ENCODE data around the gene PLXDC2. TPM values are rescaled to one million over a fixed set of nuclear protein-coding genes. Genes with fewer than 3 reads are reported as not detected.

PLXDC2 gene
- total and polyA plus RNA-seq, 2 donors from 2014 or later, result 11.9 to 42.1 TPM

DNA sequence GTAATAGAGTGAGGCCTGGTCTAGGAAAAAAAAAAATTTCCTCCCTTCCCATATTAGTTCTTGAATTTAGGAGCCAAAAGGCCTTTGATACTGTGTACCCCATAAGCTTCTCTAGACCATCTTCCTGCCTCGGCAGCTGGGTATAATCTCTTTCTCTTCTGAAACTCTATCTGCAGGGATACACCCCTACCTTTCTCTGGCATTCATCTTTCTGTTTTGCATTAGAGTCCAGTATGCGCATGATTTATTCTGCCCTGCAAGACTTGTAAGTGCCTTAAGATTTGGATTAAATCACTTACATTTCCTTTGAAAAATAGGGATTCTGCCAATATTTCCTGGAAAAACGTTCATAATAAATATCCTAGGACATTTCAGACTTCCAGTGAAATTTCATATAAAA, 431.2 kb downstream of the PLXDC2 start:
- Histone ChIP-seq H3K4me1 (ENCODE audit: control insufficient read depth in 2 of 3, insufficient read depth in 2 of 3, low read depth in 1 of 3, low read length in 3 of 3) (no peaks in the 10 kb centered on the region), H3K27ac (ENCODE audit: low read depth in 2 of 2, low read length in 2 of 2) (no peak overlapping the region), H3K9me3 (ENCODE audit: control insufficient read depth in 2 of 3, insufficient read depth in 1 of 3, low read length in 3 of 3) (no peaks in the 10 kb centered on the region), H3K4me3 (ENCODE audit: low read length in 3 of 3) (no peak overlapping the region), H3K36me3 (ENCODE audit: control insufficient read depth in 2 of 3, insufficient read depth in 3 of 3, low read length in 3 of 3) (peaks cover 0 to 22% (median 15%) of the 10 kb centered on the region in 3 donors), H3K9ac (ENCODE audit: low read length in 3 of 3) (no peak overlapping the region), H3K27me3 (ENCODE audit: control insufficient read depth, insufficient read depth, low read length) (no peaks in the 10 kb centered on the region)
- DNase-seq (no peak), FAIRE-seq (no peak)
- TF ChIP-seq, protein P1, sequence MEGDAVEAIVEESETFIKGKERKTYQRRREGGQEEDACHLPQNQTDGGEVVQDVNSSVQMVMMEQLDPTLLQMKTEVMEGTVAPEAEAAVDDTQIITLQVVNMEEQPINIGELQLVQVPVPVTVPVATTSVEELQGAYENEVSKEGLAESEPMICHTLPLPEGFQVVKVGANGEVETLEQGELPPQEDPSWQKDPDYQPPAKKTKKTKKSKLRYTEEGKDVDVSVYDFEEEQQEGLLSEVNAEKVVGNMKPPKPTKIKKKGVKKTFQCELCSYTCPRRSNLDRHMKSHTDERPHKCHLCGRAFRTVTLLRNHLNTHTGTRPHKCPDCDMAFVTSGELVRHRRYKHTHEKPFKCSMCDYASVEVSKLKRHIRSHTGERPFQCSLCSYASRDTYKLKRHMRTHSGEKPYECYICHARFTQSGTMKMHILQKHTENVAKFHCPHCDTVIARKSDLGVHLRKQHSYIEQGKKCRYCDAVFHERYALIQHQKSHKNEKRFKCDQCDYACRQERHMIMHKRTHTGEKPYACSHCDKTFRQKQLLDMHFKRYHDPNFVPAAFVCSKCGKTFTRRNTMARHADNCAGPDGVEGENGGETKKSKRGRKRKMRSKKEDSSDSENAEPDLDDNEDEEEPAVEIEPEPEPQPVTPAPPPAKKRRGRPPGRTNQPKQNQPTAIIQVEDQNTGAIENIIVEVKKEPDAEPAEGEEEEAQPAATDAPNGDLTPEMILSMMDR (IDR thresholded peaks at IDR 0.05; ENCODE audit: borderline replicate concordance, extremely low read depth, insufficient read depth), result no peak
- intact Hi-C loops (cut with DNase I), result no loop called here

DNA sequence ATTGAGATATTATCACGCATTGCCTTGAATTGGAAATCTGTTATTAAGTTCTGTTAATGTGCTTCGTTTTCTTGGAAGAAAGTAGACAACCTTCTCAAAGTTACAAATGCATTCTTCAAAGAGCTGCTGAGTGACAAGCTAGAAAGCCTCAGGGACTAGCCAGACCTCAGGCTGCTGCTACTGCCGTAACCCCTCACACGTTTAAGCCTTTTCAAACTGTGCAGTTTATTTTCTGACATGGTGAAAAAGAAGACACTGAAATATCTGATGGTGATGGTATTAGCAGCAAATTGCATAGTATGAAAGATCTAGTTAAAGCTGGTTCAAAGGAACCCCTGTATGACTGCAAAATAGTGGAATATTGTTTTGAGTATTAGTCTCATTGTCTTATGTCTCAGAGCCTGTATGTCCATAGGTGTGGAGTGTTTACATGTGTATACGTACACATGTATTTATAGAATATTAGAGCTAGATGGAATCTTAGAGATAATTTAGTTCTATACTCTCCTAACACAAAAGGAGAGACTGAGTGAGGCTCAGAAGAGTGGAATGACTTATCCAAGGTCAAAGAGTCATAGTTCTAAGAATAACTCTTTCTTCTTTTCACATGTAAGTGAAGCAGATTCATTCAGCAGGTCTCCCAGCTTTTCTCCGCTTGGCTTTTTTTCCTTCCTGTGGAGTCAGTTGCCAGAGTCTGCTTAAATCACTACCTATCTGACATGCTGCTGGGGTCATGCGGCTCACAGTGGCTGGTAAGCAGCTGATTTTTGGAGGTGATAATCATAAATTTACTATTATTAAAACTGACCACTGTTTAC, 431.9 kb downstream of the PLXDC2 start:
- Histone ChIP-seq H3K9ac (ENCODE audit: low read length in 3 of 3) (no peak overlapping the region), H3K4me3 (ENCODE audit: low read length in 3 of 3) (no peak overlapping the region), H3K9me3 (ENCODE audit: control insufficient read depth in 2 of 3, insufficient read depth in 1 of 3, low read length in 3 of 3) (no peaks in the 10 kb centered on the region), H3K36me3 (ENCODE audit: control insufficient read depth in 2 of 3, insufficient read depth in 3 of 3, low read length in 3 of 3) (peaks cover 0 to 22% (median 15%) of the 10 kb centered on the region in 3 donors), H3K27ac (ENCODE audit: low read depth in 2 of 2, low read length in 2 of 2) (no peak overlapping the region), H3K4me1 (ENCODE audit: control insufficient read depth in 2 of 3, insufficient read depth in 2 of 3, low read depth in 1 of 3, low read length in 3 of 3) (no peaks in the 10 kb centered on the region), H3K27me3 (ENCODE audit: control insufficient read depth, insufficient read depth, low read length) (no peaks in the 10 kb centered on the region)
- intact Hi-C loops (cut with DNase I), result no loop called here
- DNase-seq (peak in 1 of 5 donors; percentile 4), FAIRE-seq (no peak)
- TF ChIP-seq, protein P1 (IDR thresholded peaks at IDR 0.05; ENCODE audit: borderline replicate concordance, extremely low read depth, insufficient read depth), result no peak

GRCh38 chr10:20254078-20254477, 437.8 kb downstream of the PLXDC2 start:
- intact Hi-C loops (cut with DNase I), result no loop called here
- TF ChIP-seq, protein P1 (IDR thresholded peaks at IDR 0.05; ENCODE audit: borderline replicate concordance, extremely low read depth, insufficient read depth), result no peak
- Histone ChIP-seq H3K9ac (ENCODE audit: low read length in 3 of 3) (no peak overlapping the region), H3K27me3 (ENCODE audit: control insufficient read depth, insufficient read depth, low read length) (no peaks in the 10 kb centered on the region), H3K4me3 (ENCODE audit: low read length in 3 of 3) (no peak overlapping the region), H3K36me3 (ENCODE audit: control insufficient read depth in 2 of 3, insufficient read depth in 3 of 3, low read length in 3 of 3) (peaks cover 0 to 11% (median 7%) of the 10 kb centered on the region in 3 donors), H3K4me1 (ENCODE audit: control insufficient read depth in 2 of 3, insufficient read depth in 2 of 3, low read depth in 1 of 3, low read length in 3 of 3) (no peaks in the 10 kb centered on the region), H3K9me3 (ENCODE audit: control insufficient read depth in 2 of 3, insufficient read depth in 1 of 3, low read length in 3 of 3) (no peaks in the 10 kb centered on the region), H3K27ac (ENCODE audit: low read depth in 2 of 2, low read length in 2 of 2) (no peak overlapping the region)
- DNase-seq, result no peak
- no peak for FAIRE-seq

Data from kidney (tissue), 14 donors.